Endodermal cell (in vitro differentiated cells): ENCODE data around the gene SYT1. TPM values are rescaled to one million over a fixed set of nuclear protein-coding genes. Genes with fewer than 3 reads are reported as not detected.

ENCODE experiments used
- DNase-seq: peaks from one replicate; pipeline ENCODE4 v3.0.0-alpha.2; 2017
- H3K27ac ChIP-seq: 2 replicates; pipeline ENCODE4 v1.5.1; 2013; ENCODE audit warnings: mild to moderate bottlenecking, low read depth, low read length, moderate library complexity
- H3K27me3 ChIP-seq: 2 replicates; pipeline ENCODE4 v1.6.1; 2013; ENCODE audit warnings: mild to moderate bottlenecking, low read length, moderate library complexity; ENCODE audit not compliant: insufficient read depth, control insufficient read depth, poor library complexity, severe bottlenecking
- H3K36me3 ChIP-seq: 2 replicates; pipeline ENCODE4 v1.7.0; 2013; ENCODE audit warnings: mild to moderate bottlenecking, low read length, moderate library complexity; ENCODE audit not compliant: control insufficient read depth, insufficient read depth
- H3K4me1 ChIP-seq: one replicate; pipeline ENCODE4 v1.7.0; 2013; ENCODE audit warnings: low read length; ENCODE audit not compliant: control insufficient read depth, insufficient read depth
- H3K4me3 ChIP-seq: 2 replicates; pipeline ENCODE4 v1.5.1; 2013; ENCODE audit warnings: mild to moderate bottlenecking, low read length, moderate library complexity
- H3K9ac ChIP-seq: 2 replicates; pipeline ENCODE4 v1.6.1; 2013; ENCODE audit warnings: mild to moderate bottlenecking, low read length, moderate library complexity; ENCODE audit not compliant: poor library complexity, severe bottlenecking; ENCODE audit errors: extremely low read depth
- H3K9me3 ChIP-seq: 2 replicates; pipeline ENCODE4 v1.6.1; 2013; ENCODE audit warnings: mild to moderate bottlenecking, low read length, moderate library complexity; ENCODE audit not compliant: control insufficient read depth
- H3K27ac Mint-ChIP-seq: 2 replicates; pipeline ENCODE4 v1.8.0; 2020; ENCODE audit warnings: mixed read lengths
- H3K27me3 Mint-ChIP-seq: 2 replicates; pipeline ENCODE4 v1.8.0; 2021; ENCODE audit warnings: mild to moderate bottlenecking, mixed read lengths; ENCODE audit not compliant: insufficient read depth
- H3K36me3 Mint-ChIP-seq: 2 replicates; pipeline ENCODE4 v1.8.0; 2020; ENCODE audit warnings: low read depth, mixed read lengths
- H3K4me1 Mint-ChIP-seq: 2 replicates; pipeline ENCODE4 v1.8.0; 2020; ENCODE audit warnings: mixed read lengths
- H3K4me3 Mint-ChIP-seq: 2 replicates; pipeline ENCODE4 v1.8.0; 2020; ENCODE audit warnings: mild to moderate bottlenecking, moderate library complexity, mixed read lengths
- H3K9me3 Mint-ChIP-seq: 2 replicates; pipeline ENCODE4 v1.8.0; 2020; ENCODE audit warnings: mild to moderate bottlenecking, mixed read lengths
- CTCF ChIP-seq: fragments of 200-600 bp; sonication (generic); conservative IDR thresholded peaks from 2 replicates; pipeline ENCODE4 v1.5.0; 2021; ENCODE audit warnings: antibody characterized with exemption, mild to moderate bottlenecking
- WGBS, 2 experiments: methylation state at CpG; one replicate each; pipeline versions ENCODE4 v1.1.5 to v1.1.7; 2013; ENCODE audit warnings: missing lambda C conversion rate in 2 of 2, mixed read lengths in 1 of 2; ENCODE audit not compliant: insufficient coverage in 1 of 2, insufficient read length in 1 of 2; 5-methylcytosine and 5-hydroxymethylcytosine counted together
- total RNA-seq, 2 donors: library from RNA; stranded (reverse); fragmentation: NEBNext Ultra II Directional in 1 of 2; extraction: Animal tissue kit (Norgen Biotek cat#: 25700) in 1 of 2; gene quantifications; 2 replicates in 1 of 2; 3 replicates in 1 of 2; pipeline ENCODE4 v1.2.1, GENCODE V29; 2021

The SYT1 gene
- total RNA-seq, 2 donors from 2014 or later = 6.8 to 10.7 TPM

GRCh38 chr12:78964521-78964920 is 99.9 kb downstream of the SYT1 start:
- H3K4me1 ChIP-seq = no peaks in the 10 kb centered on the region
- no peaks in the 10 kb centered on the region for H3K9me3 Mint-ChIP-seq
- DNase-seq = no peak
- no peaks in the 10 kb centered on the region for H3K36me3 ChIP-seq
- no peaks in the 10 kb centered on the region for H3K27me3 Mint-ChIP-seq
- H3K4me3 Mint-ChIP-seq = no peak overlapping the region
- TF ChIP-seq CTCF = no peak
- H3K4me3 ChIP-seq = no peak overlapping the region
- no peak overlapping the region for H3K27ac ChIP-seq
- no peaks in the 10 kb centered on the region for H3K9me3 ChIP-seq
- no peaks in the 10 kb centered on the region for H3K36me3 Mint-ChIP-seq
- H3K9ac ChIP-seq = no peak overlapping the region
- H3K27ac Mint-ChIP-seq = no peak overlapping the region
- H3K4me1 Mint-ChIP-seq = no peaks in the 10 kb centered on the region
- no peaks in the 10 kb centered on the region for H3K27me3 ChIP-seq

- Histone ChIP-seq H3K27ac (no peak overlapping the region), H3K9ac (no peak overlapping the region), H3K9me3 (no peaks in the 10 kb centered on the region), H3K36me3 (no peaks in the 10 kb centered on the region), H3K4me1 (no peaks in the 10 kb centered on the region), H3K27me3 (no peaks in the 10 kb centered on the region), H3K4me3 (no peak overlapping the region)
- H3K4me3 Mint-ChIP-seq = no peak overlapping the region
- no peaks in the 10 kb centered on the region for H3K9me3 Mint-ChIP-seq
- H3K36me3 Mint-ChIP-seq = no peaks in the 10 kb centered on the region
- TF ChIP-seq CTCF = no peak
- DNase-seq = no peak
- H3K27ac Mint-ChIP-seq = no peak overlapping the region
- H3K4me1 Mint-ChIP-seq = no peaks in the 10 kb centered on the region
- WGBS, 2 experiments = no CpG with 5 or more reads among the region's 2 CpGs
- no peaks in the 10 kb centered on the region for H3K27me3 Mint-ChIP-seq
These were observed 101.5 kb downstream of the SYT1 start for GRCh38 chr12:78966062-78966461.

- no peak for TF ChIP-seq CTCF
- Histone ChIP-seq H3K4me3 (no peak overlapping the region), H3K4me1 (no peaks in the 10 kb centered on the region), H3K9me3 (no peaks in the 10 kb centered on the region), H3K9ac (no peak overlapping the region), H3K36me3 (no peaks in the 10 kb centered on the region), H3K27ac (no peak overlapping the region), H3K27me3 (no peaks in the 10 kb centered on the region)
- Mint-ChIP-seq H3K9me3 (no peaks in the 10 kb centered on the region), H3K27me3 (no peaks in the 10 kb centered on the region), H3K27ac (no peak overlapping the region), H3K36me3 (no peaks in the 10 kb centered on the region), H3K4me3 (no peak overlapping the region), H3K4me1 (no peaks in the 10 kb centered on the region)
- 90 to 100% methylated on average over 2 of the region's 2 CpGs for WGBS, 2 experiments
- no peak for DNase-seq
These were observed 102.4 kb downstream of the SYT1 start for GRCh38 chr12:78966926-78967325.
